Measurements from ENCODE around the gene USP13. TPM values are rescaled to one million over a fixed set of nuclear protein-coding genes. Genes with fewer than 3 reads are reported as not detected.
A peak's percentile ranks its signal among the peaks of the same experiment; 100 is the strongest.

The USP13 gene
- total and polyA plus RNA-seq, 12 donors, result 13.7 to 181 (median 142) TPM

- Histone ChIP-seq H3K27me3 (no peaks in the 10 kb centered on the region), H3K9me3 (no peaks in the 10 kb centered on the region), H3K4me1 (peaks cover 0 to 3% (median 0%) of the 10 kb centered on the region in 9 donors), H3K27ac (no peak overlapping the region), H3K36me3 (no peaks in the 10 kb centered on the region), H3K4me3 (no peak overlapping the region)
- TF ChIP-seq CTCF (IDR thresholded peaks at IDR 0.05), result no peak
- DNase-seq (no peak), ATAC-seq (no peak)
- 30 to 46% methylated on average over 5 of the region's 5 CpGs for WGBS, 2 donors
- intact Hi-C loops (cut with DNase I), result loop anchor here in 1 of 10 donors (1.0 kb wide), 1 partner anchor 8 kb away; no protein-coding TSS in a partner anchor
These were observed 176.6 kb downstream of the USP13 start for GRCh38 chr3:179829401-179829800.

GRCh38 chr3:179832333-179832854 lies 179.6 kb downstream of the USP13 start:
- Histone ChIP-seq H3K4me3 (no peak overlapping the region), H3K36me3 (no peaks in the 10 kb centered on the region), H3K27ac (no peak overlapping the region), H3K27me3 (no peaks in the 10 kb centered on the region), H3K4me1 (peaks cover 0 to 4% (median 0%) of the 10 kb centered on the region in 9 donors), H3K9me3 (no peaks in the 10 kb centered on the region)
- intact Hi-C loops (cut with DNase I), result no loop called here
- ATAC-seq (no peak), DNase-seq (no peak)
- no peak for TF ChIP-seq CTCF (IDR thresholded peaks at IDR 0.05)
- WGBS, 2 donors, result 93 to 96% methylated on average over 3 of the region's 3 CpGs

- Histone ChIP-seq H3K4me1 (peaks cover 0 to 4% (median 0%) of the 10 kb centered on the region in 9 donors), H3K27me3 (no peaks in the 10 kb centered on the region), H3K9me3 (no peaks in the 10 kb centered on the region), H3K27ac (no peak overlapping the region), H3K4me3 (no peak overlapping the region), H3K36me3 (no peaks in the 10 kb centered on the region)
- ATAC-seq (no peak), DNase-seq (no peak)
- intact Hi-C loops (cut with DNase I), result no loop called here
- no peak for TF ChIP-seq CTCF (IDR thresholded peaks at IDR 0.05)
These were observed 180.5 kb downstream of the USP13 start for GRCh38 chr3:179833294-179833693.

GRCh38 chr3:179837374-179837773 lies 184.5 kb downstream of the USP13 start:
- no peaks in the 10 kb centered on the region for H3K9me3 ChIP-seq
- H3K4me3 ChIP-seq, result no peak overlapping the region
- intact Hi-C loops (cut with DNase I), result no loop called here
- WGBS, 2 donors, result 46 to 54% methylated on average over 2 of the region's 2 CpGs
- no peak for DNase-seq
- no peak for TF ChIP-seq CTCF (IDR thresholded peaks at IDR 0.05)
- peaks cover 0 to 4% (median 0%) of the 10 kb centered on the region in 9 donors for H3K4me1 ChIP-seq
- peak in 2 of 8 donors; percentile 64 to 75 for ATAC-seq
- H3K27ac ChIP-seq, result no peak overlapping the region
- no peaks in the 10 kb centered on the region for H3K36me3 ChIP-seq
- H3K27me3 ChIP-seq, result no peaks in the 10 kb centered on the region

Other genes with a start within 250 kb of the USP13 start
- gene GNB4, start 201.6 kb upstream of the USP13 start, total RNA-seq, result 10 to 100 TPM; 12.4 to 48.2 (median 13.4) TPM
- 1 to 10 TPM; 6.6 to 8.3 TPM for gene GNB4, start 201.6 kb upstream of the USP13 start, polyA plus RNA-seq
- gene ACTL6A, start 90.1 kb upstream of the USP13 start, total RNA-seq, result 10 to 100 TPM; 13.5 to 22.5 (median 17.2) TPM
- gene ACTL6A, start 90.1 kb upstream of the USP13 start, polyA plus RNA-seq, result 10 to 100 TPM; 20.5 to 42.7 TPM
- 10 to 100 TPM; 44.3 to 67.9 (median 51.7) TPM for gene MRPL47, start 48.4 kb upstream of the USP13 start, total RNA-seq
- 100 to 1,000 TPM in 1 of 2 donors, 10 to 100 TPM in 1; 79.2 to 160 TPM for gene MRPL47, start 48.4 kb upstream of the USP13 start, polyA plus RNA-seq
- gene NDUFB5, start 48.2 kb upstream of the USP13 start, total RNA-seq, result 100 to 1,000 TPM; 276 to 395 (median 379) TPM
- 100 to 1,000 TPM; 108 to 248 TPM for gene NDUFB5, start 48.2 kb upstream of the USP13 start, polyA plus RNA-seq